ENCODE results near the gene XXYLT1. TPM values are rescaled to one million over a fixed set of nuclear protein-coding genes. Genes with fewer than 3 reads are reported as not detected.

Gene XXYLT1
- total and polyA plus RNA-seq, 9 of the 15 experiments (the other 6 are each of a cell fraction or from before 2014, with no cell fraction given): 1.9 to 18.9 (median 15.0) TPM

DNA sequence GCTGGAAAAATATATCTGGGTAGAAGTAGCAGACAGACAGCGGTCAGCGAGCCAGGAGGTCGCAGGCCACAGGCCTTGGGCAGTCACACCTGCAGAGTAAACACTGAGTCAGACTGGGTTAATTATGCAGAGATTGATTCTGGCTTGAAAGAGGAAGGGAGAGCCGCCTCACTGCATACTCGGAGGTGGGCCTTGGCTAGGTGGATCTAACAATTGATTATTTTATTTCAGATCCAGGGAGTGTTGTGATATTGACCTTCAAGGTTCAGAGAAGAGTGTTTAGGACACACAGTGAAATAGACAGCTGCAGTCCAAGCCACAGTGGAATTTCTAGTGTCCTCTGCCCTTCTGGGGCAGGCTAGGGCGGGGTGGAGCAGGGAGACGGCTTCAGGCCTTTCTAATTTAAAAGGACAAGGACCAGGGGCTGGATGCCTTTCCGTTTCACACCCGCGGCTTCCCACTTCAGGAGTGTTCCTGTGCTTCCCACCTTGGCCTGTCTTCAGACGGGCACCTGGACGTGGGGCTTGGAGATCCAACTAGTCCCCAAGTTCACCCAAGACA is 237.3 kb downstream of the XXYLT1 start:
- in situ Hi-C loops (cut with MboI): no loop called here
- FAIRE-seq (no peak), DNase-seq (ENCODE audit: extremely low read depth in 1 of 4, low spot score in 3 of 4) (no peak), ATAC-seq (peak; percentile 43)
- no peaks in the 10 kb centered on the region for H3K9me3 ChIP-seq (replicated peaks; ENCODE audit: control insufficient read depth, insufficient read depth, low read depth, low read length)
- under 1% methylated on average over 11 of the region's 12 CpGs for WGBS (ENCODE audit: insufficient coverage, low coverage, missing lambda C conversion rate)
- H3K4me2 ChIP-seq (ENCODE audit: insufficient read depth, low read length): no peak overlapping the region
- BruUV-seq (replicated peaks): no TSS peak
- no peak overlapping the region for H3K27ac ChIP-seq (ENCODE audit: extremely low read depth, low read depth, low read length)
- H3K27me3 ChIP-seq (ENCODE audit: control insufficient read depth in 2 of 2, insufficient read depth in 2 of 2, low read length in 2 of 2): peaks cover 58 to 79% of the 10 kb centered on the region in 2 experiments
- ChIA-PET POLR2A (no interaction called here), CTCF (ENCODE audit: low intra/inter-chr PET ratio) (no interaction called here)
- peaks cover 0 to 16% of the 10 kb centered on the region in 2 experiments; a peak in 2 of 5 replicates for H3K4me1 ChIP-seq (replicated peaks in 1 of 2; ENCODE audit: control insufficient read depth in 2 of 2, insufficient read depth in 2 of 2, low read length in 2 of 2)
- H2AFZ ChIP-seq (ENCODE audit: low read depth, low read length): no peak overlapping the region
- H3K9me1 ChIP-seq (ENCODE audit: control insufficient read depth, insufficient read depth, low read length): no peaks in the 10 kb centered on the region
- TF ChIP-seq HDAC6 (IDR thresholded peaks at IDR 0.05; ENCODE audit: low read depth, low read length) (no peak), MEIS2 (IDR thresholded peaks at IDR 0.05; ENCODE audit: partially characterized antibody) (peak; percentile 29), FOSL1 (tag; conservative IDR thresholded peaks at IDR 0.05) (peak; percentile 59), JUND (IDR thresholded peaks at IDR 0.05; ENCODE audit: borderline replicate concordance, low read depth, low read length) (peak; percentile 45; the same call in 1 of the 2 replicates), JUND (tag; IDR thresholded peaks at IDR 0.05; ENCODE audit: borderline replicate concordance, low read depth, low read length) (no peak; the same call in 2 of the 3 replicates), CBFA2T3 (IDR thresholded peaks at IDR 0.05) (0 out of 2 replicates have a peak, but pooled peaks have one; percentile 24), MAZ (CRISPR knock-in tag; conservative IDR thresholded peaks at IDR 0.05 in 1 of 2, IDR thresholded peaks at IDR 0.05 in 1 of 2) (no peak), SPI1 (IDR thresholded peaks at IDR 0.05; ENCODE audit: borderline replicate concordance, low read depth, low read length) (0 out of 2 replicates have a peak, but pooled peaks have one; percentile 20), FOXA3 (CRISPR knock-in tag; conservative IDR thresholded peaks at IDR 0.05 in 1 of 2, IDR thresholded peaks at IDR 0.05 in 1 of 2) (peak; percentile 53 to 78; a peak in 1 of 4 replicates), ZEB2 (IDR thresholded peaks at IDR 0.05) (peak; percentile 49), ZBTB12 (CRISPR knock-in tag; IDR thresholded peaks at IDR 0.05) (no peak), C11orf30 (IDR thresholded peaks at IDR 0.05; ENCODE audit: low read depth) (no peak), CTBP1 (IDR thresholded peaks at IDR 0.05; ENCODE audit: borderline replicate concordance) (peak; percentile 37; the same call in 1 of the 2 replicates), SMARCC2 (IDR thresholded peaks at IDR 0.05; ENCODE audit: low read depth) (no peak), RCOR1 (IDR thresholded peaks at IDR 0.05; ENCODE audit: borderline replicate concordance in 1 of 2, low read depth in 2 of 2, low read length in 2 of 2) (peak in 1 of 2 experiments; percentile 84; a peak in 2 of 4 replicates), KAT8 (IDR thresholded peaks at IDR 0.05; ENCODE audit: low read depth) (no peak), HDAC1 (IDR thresholded peaks at IDR 0.05) (peak in 1 of 2 experiments; percentile 33; a peak in 1 of 4 replicates), KDM1A (IDR thresholded peaks at IDR 0.05) (peak; percentile 74 to 75), PKNOX1 (IDR thresholded peaks at IDR 0.05) (peak; percentile 16; the same call in 1 of the 2 replicates)
- TF ChIP-seq, protein P1, sequence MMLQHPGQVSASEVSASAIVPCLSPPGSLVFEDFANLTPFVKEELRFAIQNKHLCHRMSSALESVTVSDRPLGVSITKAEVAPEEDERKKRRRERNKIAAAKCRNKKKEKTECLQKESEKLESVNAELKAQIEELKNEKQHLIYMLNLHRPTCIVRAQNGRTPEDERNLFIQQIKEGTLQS (IDR thresholded peaks at IDR 0.05): peak; percentile 22; the same call in 1 of the 2 replicates
- TF ChIP-seq, protein P1 (CRISPR knock-in tag; conservative IDR thresholded peaks at IDR 0.05): no peak
- intact Hi-C loops (cut with micrococcal nuclease): no loop called here
- no peaks in the 10 kb centered on the region for H3K79me2 ChIP-seq (ENCODE audit: control insufficient read depth, insufficient read depth, low read length)
- H3K4me3 ChIP-seq: no peak overlapping the region
- H4K20me1 ChIP-seq (replicated peaks; ENCODE audit: control insufficient read depth, insufficient read depth, low read length): no peaks in the 10 kb centered on the region
- H3K9ac ChIP-seq (ENCODE audit: insufficient read depth in 1 of 2, low read depth in 2 of 2, low read length in 2 of 2): no peak overlapping the region
- no peaks in the 10 kb centered on the region for H3K36me3 ChIP-seq (ENCODE audit: control insufficient read depth, insufficient read depth, low read length)

All from K562 (cell line).